ENCODE data around the gene ANTXRL. TPM values are rescaled to one million over a fixed set of nuclear protein-coding genes. Genes with fewer than 3 reads are reported as not detected.
"Not testable (repeated sequence)": the region's sequence is repeated elsewhere in the genome, so short reads cannot be mapped to it uniquely, and the experiment has no call there.

Gene ANTXRL
- total and polyA plus RNA-seq, 12 donors = 0.22 to 6.3 (median 0.49) TPM; not detected in 7

DNA sequence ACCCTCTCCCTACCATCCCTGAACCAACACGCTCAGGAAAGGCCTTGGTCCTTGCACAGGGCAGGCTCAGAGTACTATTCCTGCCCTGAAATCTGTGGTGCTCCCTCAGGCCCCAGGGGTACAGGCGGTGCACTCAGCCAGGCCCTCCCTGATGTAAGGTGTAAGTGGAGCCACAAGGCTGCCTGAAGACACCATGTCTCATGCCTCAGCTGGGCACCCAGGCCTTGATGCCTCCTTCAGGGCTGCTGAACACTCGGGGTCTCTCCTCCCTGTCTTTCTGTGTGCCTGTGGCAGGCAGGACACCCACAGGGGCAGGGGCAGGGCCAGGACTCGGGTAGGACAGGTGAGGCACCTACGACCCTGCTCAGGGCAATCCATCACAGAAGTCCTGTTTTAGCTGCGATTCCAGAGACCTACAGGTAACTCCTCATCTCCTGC lies 22.9 kb upstream of the ANTXRL start:
- Histone ChIP-seq H3K4me3 (no peak overlapping the region), H3K9me3 (no peaks in the 10 kb centered on the region), H3K4me1 (no peaks in the 10 kb centered on the region), H3K27ac (no peak overlapping the region), H3K27me3 (no peaks in the 10 kb centered on the region), H3K36me3 (no peaks in the 10 kb centered on the region)
- ATAC-seq (no peak), DNase-seq (no peak)
- intact Hi-C loops (cut with DNase I) = no loop called here
- 79 to 96% methylated on average over 6 of the region's 6 CpGs for WGBS, 2 donors
- TF ChIP-seq, protein P1, sequence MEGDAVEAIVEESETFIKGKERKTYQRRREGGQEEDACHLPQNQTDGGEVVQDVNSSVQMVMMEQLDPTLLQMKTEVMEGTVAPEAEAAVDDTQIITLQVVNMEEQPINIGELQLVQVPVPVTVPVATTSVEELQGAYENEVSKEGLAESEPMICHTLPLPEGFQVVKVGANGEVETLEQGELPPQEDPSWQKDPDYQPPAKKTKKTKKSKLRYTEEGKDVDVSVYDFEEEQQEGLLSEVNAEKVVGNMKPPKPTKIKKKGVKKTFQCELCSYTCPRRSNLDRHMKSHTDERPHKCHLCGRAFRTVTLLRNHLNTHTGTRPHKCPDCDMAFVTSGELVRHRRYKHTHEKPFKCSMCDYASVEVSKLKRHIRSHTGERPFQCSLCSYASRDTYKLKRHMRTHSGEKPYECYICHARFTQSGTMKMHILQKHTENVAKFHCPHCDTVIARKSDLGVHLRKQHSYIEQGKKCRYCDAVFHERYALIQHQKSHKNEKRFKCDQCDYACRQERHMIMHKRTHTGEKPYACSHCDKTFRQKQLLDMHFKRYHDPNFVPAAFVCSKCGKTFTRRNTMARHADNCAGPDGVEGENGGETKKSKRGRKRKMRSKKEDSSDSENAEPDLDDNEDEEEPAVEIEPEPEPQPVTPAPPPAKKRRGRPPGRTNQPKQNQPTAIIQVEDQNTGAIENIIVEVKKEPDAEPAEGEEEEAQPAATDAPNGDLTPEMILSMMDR (IDR thresholded peaks at IDR 0.05) = no peak

DNA sequence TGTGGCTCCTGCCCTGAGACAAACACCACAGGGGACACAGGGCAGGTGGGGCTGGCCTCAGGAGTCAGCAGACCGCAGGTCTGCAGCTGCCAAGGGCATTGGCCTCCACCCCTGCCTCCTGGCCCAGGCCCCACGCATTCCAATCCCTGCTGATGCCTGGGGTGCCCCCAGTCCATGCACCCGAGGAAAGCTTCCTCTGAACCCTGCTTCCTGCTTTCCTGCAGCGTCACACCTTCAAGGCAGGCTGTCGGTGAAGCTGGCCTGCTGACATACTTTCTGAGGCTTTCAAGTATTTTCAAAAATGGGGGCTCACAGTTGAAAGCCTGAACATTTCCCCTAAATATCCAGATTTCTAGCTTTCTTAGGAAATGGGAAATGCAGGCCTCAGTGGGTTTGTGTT lies 22.5 kb upstream of the ANTXRL start:
- Histone ChIP-seq H3K36me3 (no peaks in the 10 kb centered on the region), H3K4me3 (no peak overlapping the region), H3K4me1 (no peaks in the 10 kb centered on the region), H3K27ac (no peak overlapping the region), H3K9me3 (no peaks in the 10 kb centered on the region), H3K27me3 (no peaks in the 10 kb centered on the region)
- DNase-seq (no peak), ATAC-seq (no peak)
- intact Hi-C loops (cut with DNase I) = no loop called here
- TF ChIP-seq, protein P1 (IDR thresholded peaks at IDR 0.05) = no peak
- WGBS, 2 donors = 77 to 80% methylated on average over 5 of the region's 5 CpGs

DNA sequence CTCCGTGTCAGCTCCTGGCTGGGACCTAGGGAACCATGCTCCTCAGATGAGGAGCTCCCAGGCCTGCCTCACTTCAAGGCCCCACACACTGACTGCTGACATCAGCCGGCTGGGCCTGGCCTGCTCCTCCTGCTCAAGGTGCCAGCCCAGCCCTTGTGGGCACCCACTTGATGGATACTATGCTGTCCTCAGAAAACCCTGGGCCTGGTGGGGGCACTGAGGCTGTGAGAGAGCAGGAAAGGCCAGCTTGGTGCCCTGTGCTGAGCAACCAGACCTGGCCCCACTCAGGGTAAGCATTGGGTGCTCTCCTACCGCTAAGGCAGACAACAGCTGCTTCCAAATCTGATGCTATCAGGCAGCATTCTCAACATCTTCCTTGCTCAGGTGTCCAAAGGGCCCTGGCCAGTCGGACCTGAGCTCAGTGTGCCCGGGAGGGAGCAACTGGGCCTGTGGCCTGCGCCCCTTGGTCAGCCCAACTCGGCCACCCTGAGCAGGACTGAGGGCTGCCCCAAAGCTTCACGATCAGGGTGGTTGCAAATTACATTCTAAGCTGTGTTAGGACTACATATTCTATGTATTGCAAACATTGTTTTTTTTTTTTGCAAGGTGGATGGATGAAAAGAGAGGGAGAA lies 21.9 kb upstream of the ANTXRL start:
- intact Hi-C loops (cut with DNase I) = no loop called here
- no peak overlapping the region for H3K4me3 ChIP-seq
- WGBS, 2 donors = 92% methylated on average over 8 of the region's 8 CpGs
- no peak for DNase-seq
- H3K9me3 ChIP-seq = no peaks in the 10 kb centered on the region
- H3K27ac ChIP-seq = no peak overlapping the region
- H3K36me3 ChIP-seq = no peaks in the 10 kb centered on the region
- TF ChIP-seq, protein P1 (IDR thresholded peaks at IDR 0.05) = no peak
- no peak for ATAC-seq
- H3K27me3 ChIP-seq = no peaks in the 10 kb centered on the region
- H3K4me1 ChIP-seq = no peaks in the 10 kb centered on the region

DNA sequence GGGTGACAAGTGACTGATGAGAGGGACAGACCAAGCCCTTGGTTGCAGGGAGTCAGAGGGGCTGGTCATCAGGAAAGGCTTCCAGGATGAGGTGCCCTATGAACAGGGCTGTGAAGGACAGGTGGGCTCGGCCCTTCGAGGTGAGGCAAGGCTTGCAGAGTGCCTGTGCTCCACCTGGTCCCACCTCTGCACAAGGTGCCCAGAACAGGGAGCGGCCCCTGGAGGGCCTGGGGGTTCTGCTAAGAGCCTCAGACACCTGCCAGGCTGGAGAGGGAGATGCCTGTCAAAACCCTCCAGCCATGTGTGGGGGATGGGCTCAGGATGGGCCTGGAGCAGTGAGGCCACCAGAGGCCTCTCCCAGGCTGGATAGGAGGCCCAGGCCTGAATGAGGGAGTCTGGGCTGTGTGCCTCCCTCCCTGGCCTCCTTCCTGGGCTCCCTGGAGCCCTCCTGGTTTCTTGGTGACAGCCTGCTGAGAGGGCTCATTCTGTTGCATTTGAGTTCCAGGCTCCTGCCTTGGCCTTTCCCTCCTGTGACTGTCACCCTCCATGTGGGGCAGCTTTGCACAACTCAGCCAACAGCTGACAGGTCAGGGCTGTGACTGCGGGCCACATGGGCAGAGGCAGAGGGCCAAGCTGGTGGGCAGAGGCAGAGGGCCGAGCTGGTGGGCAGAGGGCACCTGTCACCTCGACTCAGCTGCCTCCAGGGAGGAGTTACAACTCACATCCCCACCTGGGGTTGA lies 21.1 kb upstream of the ANTXRL start:
- WGBS, 2 donors = 87 to 88% methylated on average over 6 of the region's 6 CpGs
- H3K27ac ChIP-seq; DNase-seq; ATAC-seq; H3K4me1 ChIP-seq; H3K27me3 ChIP-seq; H3K9me3 ChIP-seq; H3K4me3 ChIP-seq; H3K36me3 ChIP-seq; intact Hi-C loops (cut with DNase I): not testable (repeated sequence)

Data from heart right ventricle (tissue), 16 donors.